HG02759 (cell line): ENCODE data around the gene TMEM92.
"Not testable (repeated sequence)": the region's sequence is repeated elsewhere in the genome, so short reads cannot be mapped to it uniquely, and the experiment has no call there.

Experiments used
- ATAC-seq: cut with Tn5 transposase; IDR thresholded peaks from one replicate; pipeline ENCODE4 v1.9.1; 2021; ENCODE audit warnings: mild to moderate bottlenecking, moderate library complexity; ENCODE audit not compliant: unreplicated experiment

Gene TMEM92

GRCh38 chr17:50297407-50297865 lies 23.2 kb downstream of the TMEM92 start:
- ATAC-seq: no peak

- no peak for ATAC-seq
Measured at GRCh38 chr17:50298018-50298417, 23.8 kb downstream of the TMEM92 start.

- no peak for ATAC-seq
Measured at GRCh38 chr17:50299776-50300175, 25.5 kb downstream of the TMEM92 start.

- not testable (repeated sequence) for ATAC-seq
Measured at GRCh38 chr17:50300824-50301223, 26.6 kb downstream of the TMEM92 start.

- ATAC-seq: no peak
Measured at GRCh38 chr17:50301891-50302584, 27.8 kb downstream of the TMEM92 start.

GRCh38 chr17:50303051-50303450 lies 28.8 kb downstream of the TMEM92 start:
- ATAC-seq: no peak

GRCh38 chr17:50303596-50303995 lies 29.3 kb downstream of the TMEM92 start:
- no peak for ATAC-seq

GRCh38 chr17:50304781-50305404 lies 30.6 kb downstream of the TMEM92 start:
- ATAC-seq: no peak

GRCh38 chr17:50307654-50308053 lies 33.4 kb downstream of the TMEM92 start:
- ATAC-seq: no peak

GRCh38 chr17:50308666-50309065 lies 34.4 kb downstream of the TMEM92 start:
- ATAC-seq: no peak

GRCh38 chr17:50310455-50311111 lies 36.3 kb downstream of the TMEM92 start:
- no peak for ATAC-seq

GRCh38 chr17:50311112-50311460 lies 36.8 kb downstream of the TMEM92 start:
- no peak for ATAC-seq

GRCh38 chr17:50311483-50311882 lies 37.2 kb downstream of the TMEM92 start:
- ATAC-seq: no peak

GRCh38 chr17:50312308-50312707 lies 38.0 kb downstream of the TMEM92 start:
- no peak for ATAC-seq

GRCh38 chr17:50314456-50315011 lies 40.3 kb downstream of the TMEM92 start:
- ATAC-seq: no peak

- ATAC-seq: no peak
Measured at GRCh38 chr17:50316016-50316587, 41.8 kb downstream of the TMEM92 start.

- ATAC-seq: not testable (repeated sequence)
Measured at GRCh38 chr17:50316660-50317059, 42.4 kb downstream of the TMEM92 start.

GRCh38 chr17:50317121-50317520 lies 42.9 kb downstream of the TMEM92 start:
- no peak for ATAC-seq

- ATAC-seq: no peak
Measured at GRCh38 chr17:50318501-50319285, 44.4 kb downstream of the TMEM92 start.

- no peak for ATAC-seq
Measured at GRCh38 chr17:50319306-50320004, 45.2 kb downstream of the TMEM92 start.
